OCI-LY3 (cell line): ENCODE results near the gene EPX.

ENCODE experiments used
- EZH2phosphoT487 ChIP-seq: fragments of 200-600 bp; shearing (Covaris generic); IDR thresholded peaks from 2 replicates; pipeline ENCODE4 v1.6.1; 2018; ENCODE audit warnings: antibody characterized with exemption, mixed run types, low read depth
- TF ChIP-seq, protein P1 (sequence below): fragments of 200-600, 300-600 bp; sonication (generic); IDR thresholded peaks from 2 replicates; pipeline ENCODE4 v1.5.1; 2014; ENCODE audit warnings: antibody characterized with exemption, low read length, low read depth

DNA sequence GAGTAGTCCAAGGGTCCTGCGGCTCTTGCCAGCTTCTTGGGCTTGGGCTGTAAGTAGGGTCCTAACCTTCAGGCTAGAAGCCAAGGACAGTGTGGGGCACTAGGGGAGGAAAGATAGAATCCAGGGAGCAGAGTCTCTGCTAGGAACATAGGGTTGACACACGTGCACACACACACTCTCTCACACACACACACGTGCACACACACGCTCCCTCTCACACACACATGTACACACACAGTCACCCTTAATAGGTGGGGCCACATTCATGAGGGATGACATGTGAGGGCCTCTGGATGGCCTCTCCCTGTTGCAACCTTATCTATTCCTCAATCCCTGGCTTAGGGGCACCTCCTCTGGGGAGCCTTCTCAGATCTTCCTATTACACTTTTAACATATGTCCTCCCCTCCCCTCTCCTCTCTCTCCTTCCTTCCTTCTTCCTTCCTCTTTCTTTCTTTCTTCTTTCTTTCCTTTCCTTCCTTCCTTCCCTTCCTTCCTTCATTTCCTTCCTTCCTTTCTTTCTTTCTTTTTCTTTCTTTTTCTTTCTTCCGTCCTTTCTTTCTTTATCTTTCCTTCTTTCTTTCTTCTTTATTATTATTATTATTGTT, 3.1 kb downstream of the EPX start:
- TF ChIP-seq, protein P1, sequence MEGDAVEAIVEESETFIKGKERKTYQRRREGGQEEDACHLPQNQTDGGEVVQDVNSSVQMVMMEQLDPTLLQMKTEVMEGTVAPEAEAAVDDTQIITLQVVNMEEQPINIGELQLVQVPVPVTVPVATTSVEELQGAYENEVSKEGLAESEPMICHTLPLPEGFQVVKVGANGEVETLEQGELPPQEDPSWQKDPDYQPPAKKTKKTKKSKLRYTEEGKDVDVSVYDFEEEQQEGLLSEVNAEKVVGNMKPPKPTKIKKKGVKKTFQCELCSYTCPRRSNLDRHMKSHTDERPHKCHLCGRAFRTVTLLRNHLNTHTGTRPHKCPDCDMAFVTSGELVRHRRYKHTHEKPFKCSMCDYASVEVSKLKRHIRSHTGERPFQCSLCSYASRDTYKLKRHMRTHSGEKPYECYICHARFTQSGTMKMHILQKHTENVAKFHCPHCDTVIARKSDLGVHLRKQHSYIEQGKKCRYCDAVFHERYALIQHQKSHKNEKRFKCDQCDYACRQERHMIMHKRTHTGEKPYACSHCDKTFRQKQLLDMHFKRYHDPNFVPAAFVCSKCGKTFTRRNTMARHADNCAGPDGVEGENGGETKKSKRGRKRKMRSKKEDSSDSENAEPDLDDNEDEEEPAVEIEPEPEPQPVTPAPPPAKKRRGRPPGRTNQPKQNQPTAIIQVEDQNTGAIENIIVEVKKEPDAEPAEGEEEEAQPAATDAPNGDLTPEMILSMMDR: no peak
- TF ChIP-seq EZH2phosphoT487: no peak
